Naive thymus-derived CD4-positive, alpha-beta T cell (primary cell): ENCODE measurements around the gene FURIN. TPM values are rescaled to one million over a fixed set of nuclear protein-coding genes. Genes with fewer than 3 reads are reported as not detected.

Experiments used
- ATAC-seq: fragments of 150-1000 bp; cut with Tn5 transposase; 2 replicates; pipeline ENCODE4 v1.10.0; 2021; ENCODE audit warnings: mild to moderate bottlenecking, moderate library complexity
- CTCF ChIA-PET: fragments of 350-600 bp; sonication (Branson Sonifier 250); formaldehyde crosslinking; loops from one replicate; lab custom pipeline; 2021; ENCODE audit warnings: antibody characterized with exemption; lab: Charles Lee
- POLR2A ChIA-PET: fragments of 350-600 bp; sonication (Branson Sonifier 250); formaldehyde crosslinking; loops from one replicate; lab custom pipeline; 2021; ENCODE audit warnings: antibody characterized with exemption, inconsistent platforms; lab: Charles Lee
- DNase-seq, 9 donors: peaks; one replicate each; pipeline versions ENCODE4 v3.0.0 to v3.0.0-alpha.2; 2020 to 2022; ENCODE audit warnings: mixed read lengths in 1 of 9
- H3K27ac ChIP-seq: one replicate; pipeline ENCODE4 v1.7.0; 2013; ENCODE audit warnings: mild to moderate bottlenecking, low read depth, low read length, moderate library complexity
- H3K27me3 ChIP-seq, 2 donors: one replicate each; pipeline ENCODE4 v1.7.0; 2013; ENCODE audit warnings: low read length in 2 of 2, mild to moderate bottlenecking in 2 of 2, moderate library complexity in 2 of 2; ENCODE audit not compliant: control insufficient read depth in 2 of 2, insufficient read depth in 2 of 2
- H3K36me3 ChIP-seq, 3 experiments: 1 replicate in 2 of 3; 2 replicates in 1 of 3; pipeline ENCODE4 v1.7.0; 2013; ENCODE audit warnings: low read length in 3 of 3, mild to moderate bottlenecking in 3 of 3, moderate library complexity in 1 of 3; ENCODE audit not compliant: insufficient read depth in 3 of 3, control insufficient read depth in 2 of 3
- H3K4me1 ChIP-seq, 2 donors: one replicate each; pipeline ENCODE4 v1.7.0; 2013; ENCODE audit warnings: low read length in 2 of 2, mild to moderate bottlenecking in 2 of 2, moderate library complexity in 1 of 2; ENCODE audit not compliant: control insufficient read depth in 2 of 2, insufficient read depth in 2 of 2
- H3K4me3 ChIP-seq: 2 replicates; pipeline ENCODE4 v1.7.0; 2013; ENCODE audit warnings: mild to moderate bottlenecking, low read length
- H3K9me3 ChIP-seq, 3 experiments: 1 replicate in 2 of 3; 2 replicates in 1 of 3; pipeline ENCODE4 v1.7.0; 2013; ENCODE audit warnings: low read length in 3 of 3; ENCODE audit not compliant: control insufficient read depth in 2 of 3
- H3K27ac Mint-ChIP-seq, 9 donors: one replicate each; pipeline ENCODE4 v1.8.0; 2020 to 2022; ENCODE audit warnings: mixed read lengths in 9 of 9, mild to moderate bottlenecking in 8 of 9, moderate library complexity in 5 of 9, inconsistent platforms in 2 of 9
- H3K27me3 Mint-ChIP-seq, 5 donors: one replicate each; pipeline ENCODE4 v1.8.0; 2021 to 2022; ENCODE audit warnings: mixed read lengths in 5 of 5, mild to moderate bottlenecking in 1 of 5
- H3K36me3 Mint-ChIP-seq, 5 donors: one replicate each; pipeline ENCODE4 v1.8.0; 2020 to 2022; ENCODE audit warnings: mixed read lengths in 5 of 5, mild to moderate bottlenecking in 3 of 5, inconsistent platforms in 1 of 5
- H3K4me1 Mint-ChIP-seq, 7 donors: one replicate each; pipeline ENCODE4 v1.8.0; 2020 to 2022; ENCODE audit warnings: mixed read lengths in 7 of 7, mild to moderate bottlenecking in 3 of 7, inconsistent platforms in 1 of 7
- H3K4me3 Mint-ChIP-seq, 10 donors: one replicate each; pipeline ENCODE4 v1.8.0; 2020 to 2022; ENCODE audit warnings: mild to moderate bottlenecking in 10 of 10, mixed read lengths in 10 of 10, moderate library complexity in 6 of 10, inconsistent platforms in 2 of 10
- H3K9me3 Mint-ChIP-seq, 11 donors: one replicate each; pipeline ENCODE4 v1.8.0; 2020 to 2022; ENCODE audit warnings: mixed read lengths in 11 of 11, mild to moderate bottlenecking in 4 of 11, inconsistent platforms in 1 of 11, moderate library complexity in 1 of 11
- intact Hi-C, 2 donors: fragments of 100-400 bp; cut with micrococcal nuclease; formaldehyde crosslinking; loops; one replicate each; pipeline ENCODE4 v1.15.1; 2023
- polyA plus RNA-seq, 2 donors: library from polyadenylated mRNA; unstranded; fragments of 300-500 nt; fragmentation: Illumina TruSeq; gene quantifications; one replicate each; pipeline ENCODE4 v1.2.3, GENCODE V29; 2021
- total RNA-seq, 6 experiments: library from RNA in 5 of 6; stranded (reverse) in 5 of 6; gene quantifications; 1 replicate in 5 of 6; 2 replicates in 1 of 6; pipeline ENCODE4 v1.2.3 and lab custom pipeline; 2021 to 2026

The FURIN gene
- total and polyA plus RNA-seq, 7 experiments from 2014 or later, result 2.0 to 516 (median 35.0) TPM

DNA sequence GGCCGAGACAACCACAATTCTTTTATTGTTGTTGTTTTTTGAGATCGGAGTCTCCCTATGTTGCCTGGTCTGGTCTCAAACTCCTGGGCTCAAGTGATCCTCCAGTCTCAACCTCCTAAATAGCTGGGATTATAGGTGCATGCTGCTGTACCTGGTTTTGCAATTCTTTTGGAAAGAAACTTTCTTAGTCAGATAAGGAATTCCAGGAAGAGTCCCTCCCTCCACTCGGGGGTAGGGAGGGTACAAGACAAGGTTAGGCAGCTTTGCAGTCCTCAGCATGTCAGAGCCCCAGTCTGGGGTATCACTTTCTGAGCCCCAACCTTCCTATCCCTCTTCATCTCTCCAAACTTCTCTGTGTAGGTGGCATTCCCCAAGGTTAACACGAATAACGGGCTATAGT lies 33.8 kb upstream of the FURIN start:
- Histone ChIP-seq H3K27me3 (no peaks in the 10 kb centered on the region), H3K4me1 (peaks cover 18 to 24% of the 10 kb centered on the region in 2 donors), H3K9me3 (no peaks in the 10 kb centered on the region), H3K36me3 (no peaks in the 10 kb centered on the region), H3K4me3 (no peak overlapping the region), H3K27ac (no peak overlapping the region)
- peak overlapping the region in 1 of 10 donors; percentile 35 for H3K4me3 Mint-ChIP-seq
- peak overlapping the region in 3 of 9 donors; percentile 8 to 81 (median 22) for H3K27ac Mint-ChIP-seq
- ChIA-PET CTCF (no interaction called here), POLR2A (no interaction called here)
- no peaks in the 10 kb centered on the region for H3K27me3 Mint-ChIP-seq
- peaks cover 0 to 2% (median 0%) of the 10 kb centered on the region in 11 donors for H3K9me3 Mint-ChIP-seq
- intact Hi-C loops, result loop anchor here in 1 of 2 donors (10.0 kb wide), 1 partner anchor 100 kb away; the partner anchor contains the start of genes HDDC3 and UNC45A
- ATAC-seq (no peak), DNase-seq (no peak)
- H3K36me3 Mint-ChIP-seq, result peaks cover 0 to 14% (median 0%) of the 10 kb centered on the region in 5 donors
- peaks cover 30 to 81% (median 38%) of the 10 kb centered on the region in 7 donors for H3K4me1 Mint-ChIP-seq

DNA sequence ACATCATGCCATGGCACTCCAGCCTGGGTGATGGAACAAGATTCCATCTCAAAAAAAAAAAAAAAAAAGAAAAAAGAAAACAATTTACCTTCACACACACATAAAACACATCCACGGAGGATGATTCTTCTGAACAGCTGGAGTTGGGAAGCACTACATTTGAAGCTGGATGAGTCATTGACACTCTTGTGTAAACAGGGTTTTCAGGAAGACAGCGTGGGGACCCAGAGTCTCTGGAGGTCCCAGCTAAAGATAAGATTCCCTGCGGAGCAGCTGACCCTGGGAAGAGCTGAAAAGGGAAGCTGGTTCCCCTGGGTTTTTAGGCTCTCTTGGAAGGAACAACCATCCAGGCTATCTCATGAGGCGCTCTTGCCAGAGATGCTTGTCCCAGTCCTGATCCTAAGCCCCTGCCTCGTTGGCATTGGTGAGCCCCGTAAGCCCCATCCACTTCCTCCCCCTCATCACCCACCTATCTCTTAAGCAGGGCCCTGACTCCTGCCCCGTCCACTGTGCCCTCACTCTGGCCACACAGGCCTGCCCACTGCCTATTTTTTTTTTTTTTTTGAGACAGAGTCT lies 32.0 kb upstream of the FURIN start:
- CTCF ChIA-PET, result no interaction called here
- intact Hi-C loops, result loop anchor here in 1 of 2 donors (10.0 kb wide), 1 partner anchor 98 kb away; the partner anchor contains the start of genes HDDC3 and UNC45A

GRCh38 chr15:90837094-90837493 lies 31.3 kb upstream of the FURIN start:
- peaks cover 18 to 27% of the 10 kb centered on the region in 2 donors for H3K4me1 ChIP-seq
- H3K27me3 Mint-ChIP-seq, result no peaks in the 10 kb centered on the region
- ChIA-PET POLR2A (no interaction called here), CTCF (interaction anchor here (0.8 to 0.9 kb wide), 2 partner anchors 31 to 35 kb away, joined by 3 to 6 read pairs; partner anchors contain the start of gene FURIN)
- no peak overlapping the region for H3K4me3 ChIP-seq
- peak in 1 of 9 donors; percentile 56 for DNase-seq
- ATAC-seq, result no peak
- peaks cover 0 to 1% (median 0%) of the 10 kb centered on the region in 11 donors for H3K9me3 Mint-ChIP-seq
- H3K4me3 Mint-ChIP-seq, result peak overlapping the region in 7 of 10 donors; percentile 2 to 76 (median 37)
- no peaks in the 10 kb centered on the region for H3K9me3 ChIP-seq
- intact Hi-C loops, result loop anchor here in 1 of 2 donors (10.0 kb wide), 1 partner anchor 98 kb away; the partner anchor contains the start of genes HDDC3 and UNC45A
- peak overlapping the region; percentile 35 for H3K27ac ChIP-seq
- H3K36me3 Mint-ChIP-seq, result peaks cover 0 to 13% (median 0%) of the 10 kb centered on the region in 5 donors
- peaks cover 21 to 75% (median 30%) of the 10 kb centered on the region in 7 donors for H3K4me1 Mint-ChIP-seq
- H3K27ac Mint-ChIP-seq, result peak overlapping the region; percentile 75 to 91 (median 84)
- H3K36me3 ChIP-seq, result no peaks in the 10 kb centered on the region
- H3K27me3 ChIP-seq, result no peaks in the 10 kb centered on the region

More for the DNA sequence above, 32.0 kb upstream of the FURIN start:
- Mint-ChIP-seq H3K36me3 (peaks cover 0 to 9% (median 0%) of the 10 kb centered on the region in 5 donors), H3K27ac (peak overlapping the region in 7 of 9 donors; percentile 31 to 91 (median 86)), H3K4me1 (peaks cover 21 to 72% (median 30%) of the 10 kb centered on the region in 7 donors), H3K9me3 (peaks cover 0 to 1% (median 0%) of the 10 kb centered on the region in 11 donors), H3K27me3 (no peaks in the 10 kb centered on the region), H3K4me3 (peak overlapping the region in 2 of 10 donors; percentile 55 to 76)
- Histone ChIP-seq H3K4me1 (peaks cover 18 to 27% of the 10 kb centered on the region in 2 donors), H3K4me3 (no peak overlapping the region), H3K27me3 (no peaks in the 10 kb centered on the region), H3K9me3 (no peaks in the 10 kb centered on the region), H3K36me3 (no peaks in the 10 kb centered on the region), H3K27ac (no peak overlapping the region)
- ATAC-seq (no peak), DNase-seq (no peak)
- POLR2A ChIA-PET, result interaction anchor here (0.7 kb wide), 1 partner anchor 183 kb away, joined by 3 read pairs; no protein-coding TSS in a partner anchor

DNA sequence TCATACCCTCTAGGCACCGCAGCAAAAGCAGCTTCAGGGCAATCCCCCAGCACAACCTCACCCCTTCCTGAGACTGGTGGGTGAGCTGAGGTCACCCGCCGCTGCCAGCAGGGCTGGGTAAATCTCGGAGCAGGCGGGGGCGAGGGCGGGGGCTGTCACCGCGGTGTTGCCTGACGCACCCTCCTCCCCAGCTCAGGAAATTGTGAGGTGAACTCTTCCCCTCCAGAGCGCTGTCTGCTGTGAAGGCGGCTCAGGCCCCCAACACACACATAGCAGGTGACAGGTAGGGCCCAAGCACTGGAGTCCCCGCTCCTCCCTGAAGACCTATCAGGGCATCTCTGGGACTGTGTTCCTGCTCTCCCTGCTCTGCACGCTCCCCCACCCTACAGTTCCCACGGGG lies 30.2 kb upstream of the FURIN start:
- H3K9me3 Mint-ChIP-seq, result peaks cover 0 to 1% (median 0%) of the 10 kb centered on the region in 11 donors
- H3K36me3 ChIP-seq, result no peaks in the 10 kb centered on the region
- H3K4me3 ChIP-seq, result no peak overlapping the region
- H3K27me3 Mint-ChIP-seq, result no peaks in the 10 kb centered on the region
- H3K4me1 Mint-ChIP-seq, result peaks cover 21 to 81% (median 30%) of the 10 kb centered on the region in 7 donors
- H3K27me3 ChIP-seq, result no peaks in the 10 kb centered on the region
- peak overlapping the region; percentile 53 for H3K27ac ChIP-seq
- peak overlapping the region; percentile 77 to 95 (median 89) for H3K27ac Mint-ChIP-seq
- DNase-seq, result peak; percentile 66 to 92 (median 84)
- ChIA-PET POLR2A (interaction anchor here (0.7 to 0.8 kb wide), 3 partner anchors 13 to 121 kb away, joined by 4 read pairs; partner anchors contain the start of gene BLM), CTCF (interaction anchor here (0.9 kb wide), 1 partner anchor 190 kb away, joined by 6 read pairs; no protein-coding TSS in a partner anchor)
- peaks cover 0 to 14% (median 0%) of the 10 kb centered on the region in 5 donors for H3K36me3 Mint-ChIP-seq
- intact Hi-C loops, result loop anchor here (1.0 to 10.0 kb wide), 7 partner anchors 8 to 121 kb away; partner anchors contain the start of genes BLM (in 1 of the 2), HDDC3 (in 1 of the 2) and UNC45A (in 1 of the 2)
- peaks cover 18 to 27% of the 10 kb centered on the region in 2 donors for H3K4me1 ChIP-seq
- ATAC-seq, result peak; percentile 98
- peak overlapping the region; percentile 62 to 87 (median 76) for H3K4me3 Mint-ChIP-seq
- H3K9me3 ChIP-seq, result no peaks in the 10 kb centered on the region

DNA sequence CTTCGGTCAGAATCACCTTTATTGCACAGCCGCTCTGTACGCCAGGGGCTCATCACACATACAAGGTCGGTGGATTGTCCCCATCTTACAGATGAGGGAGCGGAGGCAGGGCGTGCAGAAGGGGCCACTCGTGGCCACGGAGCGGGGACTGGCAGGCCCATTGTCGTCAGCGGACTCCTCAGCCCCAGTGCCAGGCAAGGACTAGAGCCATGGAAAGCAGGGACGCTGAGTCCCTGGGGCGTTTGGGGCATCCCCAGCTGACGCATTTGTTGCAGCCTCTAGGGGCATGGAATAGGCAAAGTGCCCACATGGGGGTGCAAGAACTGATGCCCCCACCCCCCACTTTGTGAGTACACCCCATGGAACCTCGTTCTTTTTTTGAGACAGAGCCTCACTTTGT lies 29.8 kb upstream of the FURIN start:
- ChIA-PET POLR2A (interaction anchor here (0.8 kb wide), 1 partner anchor 122 kb away, joined by 4 read pairs; the partner anchor contains the start of gene BLM), CTCF (interaction anchor here (1.5 kb wide), 1 partner anchor 47 kb away, joined by 6 read pairs; no protein-coding TSS in a partner anchor)
- ATAC-seq (no peak), DNase-seq (peak in 1 of 9 donors; percentile 29)
- Histone ChIP-seq H3K36me3 (no peaks in the 10 kb centered on the region), H3K27me3 (no peaks in the 10 kb centered on the region), H3K4me1 (peaks cover 18 to 27% of the 10 kb centered on the region in 2 donors), H3K27ac (peak overlapping the region; percentile 53), H3K4me3 (no peak overlapping the region), H3K9me3 (no peaks in the 10 kb centered on the region)
- intact Hi-C loops, result loop anchor here (1.0 to 10.0 kb wide), 7 partner anchors 8 to 121 kb away; partner anchors contain the start of genes BLM (in 1 of the 2), HDDC3 (in 1 of the 2) and UNC45A (in 1 of the 2)
- Mint-ChIP-seq H3K4me1 (peaks cover 21 to 83% (median 30%) of the 10 kb centered on the region in 7 donors), H3K36me3 (peaks cover 0 to 17% (median 0%) of the 10 kb centered on the region in 5 donors), H3K27ac (peak overlapping the region; percentile 77 to 95 (median 89)), H3K27me3 (no peaks in the 10 kb centered on the region), H3K9me3 (peaks cover 0 to 1% (median 0%) of the 10 kb centered on the region in 11 donors), H3K4me3 (peak overlapping the region; percentile 62 to 87 (median 76))
